ENCODE measurements around the gene TERB1.

GRCh38 chr16:66849549-66849948, 48.2 kb upstream of the TERB1 start:
- TF ChIP-seq POLR2A (IDR thresholded peaks at IDR 0.05; ENCODE audit: low read length) (no peak), GATA1 (IDR thresholded peaks at IDR 0.05; ENCODE audit: low read depth, low read length) (no peak)
